B cell (primary cell): ENCODE measurements around the gene ACOXL.

Experiments
- EZH2 ChIP-seq: IDR thresholded peaks from 2 replicates; pipeline ENCODE4 v1.6.1; 2012; ENCODE audit warnings: borderline replicate concordance, low read depth, mild to moderate bottlenecking, moderate library complexity, low read length; ENCODE audit not compliant: insufficient read depth, poor library complexity, severe bottlenecking
- TF ChIP-seq, protein P1 (sequence below): fragments of 200-600 bp; IDR thresholded peaks from one replicate; pipeline ENCODE4 v1.8.0; 2022; ENCODE audit warnings: antibody characterized with exemption, mild to moderate bottlenecking

DNA sequence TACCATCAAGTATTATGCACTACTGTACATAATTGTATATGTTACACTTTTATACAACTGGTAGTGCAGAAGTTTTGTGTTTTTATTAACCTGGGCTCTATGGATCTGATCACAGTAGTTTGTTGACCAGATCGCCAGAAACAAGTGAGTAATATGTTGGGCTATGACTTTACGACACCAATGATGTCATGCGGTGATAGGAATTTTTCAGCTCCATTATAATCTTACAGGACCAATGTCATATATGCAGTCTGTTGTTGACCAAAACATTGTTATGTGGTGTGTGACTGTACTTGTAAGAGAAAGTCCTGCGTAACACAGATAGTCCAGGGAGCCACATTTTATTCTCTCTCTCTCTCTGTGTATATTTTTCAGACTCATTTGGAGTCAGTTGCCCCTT, 4.5 kb upstream of the ACOXL start:
- TF ChIP-seq, protein P1, sequence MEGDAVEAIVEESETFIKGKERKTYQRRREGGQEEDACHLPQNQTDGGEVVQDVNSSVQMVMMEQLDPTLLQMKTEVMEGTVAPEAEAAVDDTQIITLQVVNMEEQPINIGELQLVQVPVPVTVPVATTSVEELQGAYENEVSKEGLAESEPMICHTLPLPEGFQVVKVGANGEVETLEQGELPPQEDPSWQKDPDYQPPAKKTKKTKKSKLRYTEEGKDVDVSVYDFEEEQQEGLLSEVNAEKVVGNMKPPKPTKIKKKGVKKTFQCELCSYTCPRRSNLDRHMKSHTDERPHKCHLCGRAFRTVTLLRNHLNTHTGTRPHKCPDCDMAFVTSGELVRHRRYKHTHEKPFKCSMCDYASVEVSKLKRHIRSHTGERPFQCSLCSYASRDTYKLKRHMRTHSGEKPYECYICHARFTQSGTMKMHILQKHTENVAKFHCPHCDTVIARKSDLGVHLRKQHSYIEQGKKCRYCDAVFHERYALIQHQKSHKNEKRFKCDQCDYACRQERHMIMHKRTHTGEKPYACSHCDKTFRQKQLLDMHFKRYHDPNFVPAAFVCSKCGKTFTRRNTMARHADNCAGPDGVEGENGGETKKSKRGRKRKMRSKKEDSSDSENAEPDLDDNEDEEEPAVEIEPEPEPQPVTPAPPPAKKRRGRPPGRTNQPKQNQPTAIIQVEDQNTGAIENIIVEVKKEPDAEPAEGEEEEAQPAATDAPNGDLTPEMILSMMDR, result no peak
- no peak for TF ChIP-seq EZH2
